ENCODE results near the gene SLC1A5.

SLC1A5 gene

DNA sequence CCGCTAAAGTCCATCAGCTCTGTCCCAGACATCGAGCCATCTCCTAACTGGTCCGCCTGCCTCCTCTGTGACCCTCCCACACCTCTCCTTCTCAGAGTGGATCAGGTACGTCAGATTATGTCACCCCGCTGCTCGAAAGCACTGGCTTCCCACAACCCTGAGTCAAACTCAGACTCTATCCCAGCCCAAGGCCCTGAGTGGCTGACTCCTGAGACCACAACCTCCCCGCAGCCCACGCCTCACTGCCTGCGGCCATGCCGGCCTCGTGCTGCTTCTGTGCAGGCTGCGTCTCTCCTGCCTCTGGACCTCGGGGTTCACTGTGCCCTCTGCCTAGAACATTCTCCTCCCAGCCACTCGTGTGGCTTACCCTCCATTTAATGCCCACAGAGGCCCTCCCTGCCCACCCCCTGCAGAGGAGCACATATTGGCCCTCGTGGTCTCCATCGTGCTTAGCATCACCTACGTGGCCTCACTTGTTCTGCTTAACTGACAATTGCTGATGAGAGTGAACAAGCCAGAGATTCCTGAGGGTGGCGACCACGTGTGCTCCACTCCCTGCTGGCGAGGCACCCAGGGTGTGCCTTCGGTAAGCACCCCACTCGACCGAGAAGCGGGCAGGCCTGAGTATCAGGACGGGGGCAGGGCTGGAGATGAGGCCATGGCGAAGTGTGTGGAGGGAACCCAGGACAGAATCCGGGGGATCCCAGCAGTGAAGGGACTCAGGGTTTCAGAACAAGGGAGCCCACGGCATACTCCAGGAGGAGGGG is 56.0 kb downstream of the SLC1A5 start:
- Histone ChIP-seq H3K36me3 (ENCODE audit: control insufficient read depth, insufficient read depth, low read length) (peaks cover 56% of the 10 kb centered on the region), H3K4me3 (ENCODE audit: low read length) (no peak overlapping the region), H3K27ac (ENCODE audit: low read length) (no peak overlapping the region), H3K4me1 (ENCODE audit: control insufficient read depth, insufficient read depth, low read length) (no peaks in the 10 kb centered on the region; the same call in 1 of the 2 replicates), H3K27me3 (ENCODE audit: control insufficient read depth, insufficient read depth, low read length) (no peaks in the 10 kb centered on the region), H3K9me3 (ENCODE audit: control insufficient read depth, insufficient read depth, low read length) (no peaks in the 10 kb centered on the region)
- no peak for DNase-seq (ENCODE audit: low read depth, low spot score)
- WGBS (ENCODE audit: insufficient coverage, insufficient read length) = no CpG with 5 or more reads among the region's 28 CpGs

- Histone ChIP-seq H3K27me3 (ENCODE audit: control insufficient read depth, insufficient read depth, low read length) (no peaks in the 10 kb centered on the region), H3K9me3 (ENCODE audit: control insufficient read depth, insufficient read depth, low read length) (no peaks in the 10 kb centered on the region), H3K36me3 (ENCODE audit: control insufficient read depth, insufficient read depth, low read length) (peaks cover 61% of the 10 kb centered on the region), H3K27ac (ENCODE audit: low read length) (no peak overlapping the region), H3K4me3 (ENCODE audit: low read length) (no peak overlapping the region), H3K4me1 (ENCODE audit: control insufficient read depth, insufficient read depth, low read length) (no peaks in the 10 kb centered on the region; the same call in 1 of the 2 replicates)
- no peak for DNase-seq (ENCODE audit: low read depth, low spot score)
- WGBS (ENCODE audit: insufficient coverage, insufficient read length) = no CpG with 5 or more reads among the region's 14 CpGs
Observed at GRCh38 chr19:46731584-46731983, 56.8 kb downstream of the SLC1A5 start.

GRCh38 chr19:46731007-46731501 is 57.3 kb downstream of the SLC1A5 start:
- Histone ChIP-seq H3K9me3 (ENCODE audit: control insufficient read depth, insufficient read depth, low read length) (no peaks in the 10 kb centered on the region), H3K27ac (ENCODE audit: low read length) (no peak overlapping the region), H3K27me3 (ENCODE audit: control insufficient read depth, insufficient read depth, low read length) (no peaks in the 10 kb centered on the region), H3K4me3 (ENCODE audit: low read length) (no peak overlapping the region), H3K4me1 (ENCODE audit: control insufficient read depth, insufficient read depth, low read length) (no peaks in the 10 kb centered on the region; the same call in 1 of the 2 replicates), H3K36me3 (ENCODE audit: control insufficient read depth, insufficient read depth, low read length) (peaks cover 62% of the 10 kb centered on the region)
- WGBS (ENCODE audit: insufficient coverage, insufficient read length) = no CpG with 5 or more reads among the region's 14 CpGs
- no peak for DNase-seq (ENCODE audit: low read depth, low spot score)

GRCh38 chr19:46730595-46730994 is 57.8 kb downstream of the SLC1A5 start:
- H3K27ac ChIP-seq (ENCODE audit: low read length) = no peak overlapping the region
- no peaks in the 10 kb centered on the region; the same call in 1 of the 2 replicates for H3K4me1 ChIP-seq (ENCODE audit: control insufficient read depth, insufficient read depth, low read length)
- no peak for DNase-seq (ENCODE audit: low read depth, low spot score)
- H3K27me3 ChIP-seq (ENCODE audit: control insufficient read depth, insufficient read depth, low read length) = no peaks in the 10 kb centered on the region
- no CpG with 5 or more reads among the region's 14 CpGs for WGBS (ENCODE audit: insufficient coverage, insufficient read length)
- H3K9me3 ChIP-seq (ENCODE audit: control insufficient read depth, insufficient read depth, low read length) = no peaks in the 10 kb centered on the region
- no peak overlapping the region for H3K4me3 ChIP-seq (ENCODE audit: low read length)
- H3K36me3 ChIP-seq (ENCODE audit: control insufficient read depth, insufficient read depth, low read length) = peaks cover 66% of the 10 kb centered on the region

- no peaks in the 10 kb centered on the region for H3K9me3 ChIP-seq (ENCODE audit: control insufficient read depth, insufficient read depth, low read length)
- peaks cover 70% of the 10 kb centered on the region for H3K36me3 ChIP-seq (ENCODE audit: control insufficient read depth, insufficient read depth, low read length)
- H3K4me3 ChIP-seq (ENCODE audit: low read length) = no peak overlapping the region
- no peak overlapping the region for H3K27ac ChIP-seq (ENCODE audit: low read length)
- H3K4me1 ChIP-seq (ENCODE audit: control insufficient read depth, insufficient read depth, low read length) = no peaks in the 10 kb centered on the region; the same call in 1 of the 2 replicates
- no peaks in the 10 kb centered on the region for H3K27me3 ChIP-seq (ENCODE audit: control insufficient read depth, insufficient read depth, low read length)
- DNase-seq (ENCODE audit: low read depth, low spot score) = no peak
- no CpG with 5 or more reads among the region's 9 CpGs for WGBS (ENCODE audit: insufficient coverage, insufficient read length)
Observed at GRCh38 chr19:46730187-46730586, 58.2 kb downstream of the SLC1A5 start.

DNA sequence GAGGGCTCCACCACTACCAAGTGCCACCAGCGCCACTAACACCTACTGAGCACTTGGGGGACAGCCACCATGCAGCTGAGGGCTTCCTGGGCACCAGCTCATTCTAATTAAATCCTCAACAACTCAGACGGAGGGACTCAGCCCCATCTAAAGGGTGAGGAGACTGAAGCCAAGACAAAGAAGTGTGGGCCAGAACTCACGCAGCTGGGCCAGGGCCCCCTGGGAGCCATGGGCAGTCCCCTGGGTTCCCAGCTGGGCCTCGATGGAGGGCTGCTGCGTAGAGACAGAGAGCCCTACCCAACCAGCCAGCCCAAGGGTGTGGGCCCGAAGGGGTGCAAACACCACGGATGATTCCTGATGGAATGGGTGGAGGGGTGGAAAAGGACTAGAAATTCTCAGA is 58.7 kb downstream of the SLC1A5 start:
- peaks cover 75% of the 10 kb centered on the region for H3K36me3 ChIP-seq (ENCODE audit: control insufficient read depth, insufficient read depth, low read length)
- no peaks in the 10 kb centered on the region for H3K9me3 ChIP-seq (ENCODE audit: control insufficient read depth, insufficient read depth, low read length)
- WGBS (ENCODE audit: insufficient coverage, insufficient read length) = no CpG with 5 or more reads among the region's 7 CpGs
- no peaks in the 10 kb centered on the region; the same call in 1 of the 2 replicates for H3K4me1 ChIP-seq (ENCODE audit: control insufficient read depth, insufficient read depth, low read length)
- H3K27ac ChIP-seq (ENCODE audit: low read length) = no peak overlapping the region
- DNase-seq (ENCODE audit: low read depth, low spot score) = no peak
- no peaks in the 10 kb centered on the region for H3K27me3 ChIP-seq (ENCODE audit: control insufficient read depth, insufficient read depth, low read length)
- no peak overlapping the region for H3K4me3 ChIP-seq (ENCODE audit: low read length)

- no peaks in the 10 kb centered on the region; the same call in 1 of the 2 replicates for H3K4me1 ChIP-seq (ENCODE audit: control insufficient read depth, insufficient read depth, low read length)
- no peak overlapping the region for H3K27ac ChIP-seq (ENCODE audit: low read length)
- H3K36me3 ChIP-seq (ENCODE audit: control insufficient read depth, insufficient read depth, low read length) = peaks cover 77% of the 10 kb centered on the region
- DNase-seq (ENCODE audit: low read depth, low spot score) = no peak
- no peaks in the 10 kb centered on the region for H3K27me3 ChIP-seq (ENCODE audit: control insufficient read depth, insufficient read depth, low read length)
- WGBS (ENCODE audit: insufficient coverage, insufficient read length) = no CpG with 5 or more reads among the region's 20 CpGs
- no peaks in the 10 kb centered on the region for H3K9me3 ChIP-seq (ENCODE audit: control insufficient read depth, insufficient read depth, low read length)
- H3K4me3 ChIP-seq (ENCODE audit: low read length) = no peak overlapping the region
Observed at GRCh38 chr19:46728693-46729339, 59.6 kb downstream of the SLC1A5 start.

DNA sequence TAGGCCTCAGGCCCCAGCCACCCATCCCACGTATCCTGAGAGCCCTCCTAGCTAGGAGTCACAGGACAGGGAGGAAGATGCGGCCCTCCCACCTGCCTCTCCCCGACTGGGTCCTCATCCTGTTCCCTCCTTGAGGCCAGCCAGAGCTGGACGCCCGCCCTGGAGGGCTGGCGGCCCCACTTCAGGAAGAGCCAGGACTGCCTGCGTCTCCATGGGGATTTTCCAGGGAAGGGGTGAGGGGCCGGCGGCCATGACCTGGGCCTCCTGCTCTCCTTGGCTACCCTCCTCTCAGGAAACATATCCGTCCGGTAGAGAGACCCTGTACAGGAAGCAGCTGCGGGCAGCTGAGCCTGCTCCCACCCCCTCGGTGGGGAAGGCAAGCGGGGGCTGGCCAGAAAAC is 60.2 kb downstream of the SLC1A5 start:
- Histone ChIP-seq H3K36me3 (ENCODE audit: control insufficient read depth, insufficient read depth, low read length) (peaks cover 78% of the 10 kb centered on the region), H3K9me3 (ENCODE audit: control insufficient read depth, insufficient read depth, low read length) (no peaks in the 10 kb centered on the region), H3K4me1 (ENCODE audit: control insufficient read depth, insufficient read depth, low read length) (no peaks in the 10 kb centered on the region; the same call in 1 of the 2 replicates), H3K27ac (ENCODE audit: low read length) (no peak overlapping the region), H3K4me3 (ENCODE audit: low read length) (no peak overlapping the region), H3K27me3 (ENCODE audit: control insufficient read depth, insufficient read depth, low read length) (no peaks in the 10 kb centered on the region)
- no CpG with 5 or more reads among the region's 14 CpGs for WGBS (ENCODE audit: insufficient coverage, insufficient read length)
- no peak for DNase-seq (ENCODE audit: low read depth, low spot score)

DNA sequence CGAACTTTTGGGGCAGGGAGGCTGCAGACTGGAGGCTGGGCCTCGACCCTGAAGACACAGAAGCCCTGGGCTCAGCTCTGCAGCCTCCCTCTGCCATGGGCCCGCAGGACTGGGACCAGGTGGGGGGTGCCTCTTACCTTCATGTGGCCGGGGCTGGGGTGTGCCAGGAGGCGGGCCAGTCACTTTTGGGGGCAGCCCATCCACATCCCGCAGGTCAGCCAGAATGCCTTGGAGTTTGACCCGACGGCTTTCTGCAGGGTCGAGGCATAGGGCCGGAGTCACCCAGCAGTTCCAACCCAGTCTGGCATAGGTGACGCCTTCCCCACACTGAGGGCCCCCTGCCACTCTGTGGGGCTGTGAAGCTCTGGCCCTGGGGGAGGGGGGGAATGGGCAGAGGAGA is 60.6 kb downstream of the SLC1A5 start:
- no CpG with 5 or more reads among the region's 11 CpGs for WGBS (ENCODE audit: insufficient coverage, insufficient read length)
- Histone ChIP-seq H3K4me1 (ENCODE audit: control insufficient read depth, insufficient read depth, low read length) (no peaks in the 10 kb centered on the region; the same call in 1 of the 2 replicates), H3K27me3 (ENCODE audit: control insufficient read depth, insufficient read depth, low read length) (no peaks in the 10 kb centered on the region), H3K36me3 (ENCODE audit: control insufficient read depth, insufficient read depth, low read length) (peaks cover 78% of the 10 kb centered on the region), H3K9me3 (ENCODE audit: control insufficient read depth, insufficient read depth, low read length) (no peaks in the 10 kb centered on the region), H3K27ac (ENCODE audit: low read length) (no peak overlapping the region), H3K4me3 (ENCODE audit: low read length) (no peak overlapping the region)
- DNase-seq (ENCODE audit: low read depth, low spot score) = no peak

DNA sequence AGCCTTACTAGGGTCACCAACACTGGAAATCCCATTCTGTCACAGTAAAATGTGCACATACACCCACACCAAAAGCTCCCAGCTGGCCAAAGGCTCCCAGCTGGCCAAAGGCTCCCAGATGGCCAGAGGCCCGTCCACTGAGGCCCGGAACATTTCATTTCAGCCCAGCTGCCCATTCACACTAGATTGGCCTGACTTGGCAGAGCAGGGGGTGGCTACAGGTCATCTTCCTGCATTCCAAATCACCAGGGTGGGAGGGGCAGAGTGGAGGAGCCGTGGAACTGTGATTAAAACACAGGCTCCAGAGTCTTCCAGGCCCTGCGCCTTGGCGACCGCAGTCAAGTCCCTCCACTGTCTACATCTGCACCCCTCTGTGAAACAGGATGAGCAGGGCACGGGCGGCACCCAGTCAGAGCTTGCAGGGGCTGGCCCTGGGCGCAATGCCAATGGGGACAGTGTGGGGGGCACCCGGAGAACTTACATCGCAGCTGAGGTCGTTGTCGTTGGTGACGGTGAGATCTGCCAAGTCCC is 61.4 kb downstream of the SLC1A5 start:
- no peaks in the 10 kb centered on the region for H3K4me1 ChIP-seq (ENCODE audit: control insufficient read depth, insufficient read depth, low read length)
- H3K9me3 ChIP-seq (ENCODE audit: control insufficient read depth, insufficient read depth, low read length) = no peaks in the 10 kb centered on the region
- no peaks in the 10 kb centered on the region for H3K27me3 ChIP-seq (ENCODE audit: control insufficient read depth, insufficient read depth, low read length)
- DNase-seq (ENCODE audit: low read depth, low spot score) = no peak
- no peak overlapping the region for H3K27ac ChIP-seq (ENCODE audit: low read length)
- peaks cover 78% of the 10 kb centered on the region for H3K36me3 ChIP-seq (ENCODE audit: control insufficient read depth, insufficient read depth, low read length)
- no CpG with 5 or more reads among the region's 14 CpGs for WGBS (ENCODE audit: insufficient coverage, insufficient read length)
- H3K4me3 ChIP-seq (ENCODE audit: low read length) = no peak overlapping the region
